Gastroesophageal sphincter (tissue), 4 donors: ENCODE data around the gene G6PD. TPM values are rescaled to one million over a fixed set of nuclear protein-coding genes. Genes with fewer than 3 reads are reported as not detected.

ENCODE experiments used
- ATAC-seq: fragments of 150-250 bp; one replicate; pipeline ENCODE4 v1.9.1; 2016; ENCODE audit warnings: mild to moderate bottlenecking, moderate library complexity
- H3K27ac ChIP-seq, 4 donors: fragments of 200-600 bp; sonication (generic) in 3 of 4; 1 replicate in 3 of 4; 2 replicates in 1 of 4; pipeline ENCODE4 v1.5.1; 2016 to 2019
- H3K27me3 ChIP-seq: fragments of 200-600 bp; sonication (generic); one replicate; pipeline ENCODE4 v1.5.1; 2019
- H3K36me3 ChIP-seq, 2 donors: fragments of 200-600 bp; sonication (generic); one replicate each; pipeline ENCODE4 v1.5.1; 2019; ENCODE audit warnings: control low read depth in 1 of 2
- H3K4me1 ChIP-seq, 3 donors: fragments of 200-600 bp; sonication (generic); 1 replicate in 2 of 3; 2 replicates in 1 of 3; pipeline ENCODE4 v1.5.1; 2016 to 2019; ENCODE audit warnings: control low read depth in 2 of 3
- H3K4me3 ChIP-seq, 2 donors: fragments of 200-600 bp; sonication (generic); one replicate each; pipeline ENCODE4 v1.5.1; 2019; ENCODE audit warnings: mild to moderate bottlenecking in 1 of 2, moderate library complexity in 1 of 2
- H3K9me3 ChIP-seq, 3 donors: fragments of 200-600 bp; sonication (generic); one replicate each; pipeline ENCODE4 v1.5.1; 2017 to 2019; ENCODE audit warnings: control low read depth in 2 of 3
- CTCF ChIP-seq, 4 experiments: fragments of 200-600 bp in 2 of 4; fragments of 450-650 bp in 2 of 4; sonication (generic) in 1 of 4; IDR thresholded peaks; one replicate each; pipeline ENCODE4 v1.5.1; 2017 to 2019; ENCODE audit warnings: antibody characterized with exemption in 4 of 4, mild to moderate bottlenecking in 2 of 4, moderate library complexity in 2 of 4
- EP300 ChIP-seq: sonication (generic); formaldehyde crosslinking; IDR thresholded peaks from one replicate; pipeline ENCODE4 v1.6.1; 2017; ENCODE audit warnings: antibody characterized with exemption, mild to moderate bottlenecking
- POLR2A ChIP-seq, 2 donors: fragments of 450-650 bp; IDR thresholded peaks; one replicate each; pipeline ENCODE4 v1.6.1; 2017; ENCODE audit warnings: antibody characterized with exemption in 2 of 2, mild to moderate bottlenecking in 2 of 2, moderate library complexity in 1 of 2
- POLR2AphosphoS5 ChIP-seq: sonication (generic); formaldehyde crosslinking; IDR thresholded peaks from one replicate; pipeline ENCODE4 v1.6.1; 2017; ENCODE audit warnings: antibody characterized with exemption
- WGBS, 2 donors: methylation state at CpG; one replicate each; pipeline ENCODE4 v1.1.5; 2018; ENCODE audit warnings: low coverage in 1 of 2; 5-methylcytosine and 5-hydroxymethylcytosine counted together
- total RNA-seq, 4 donors: library from RNA; depleted of rRNA; stranded (reverse); fragments of >200 nt; gene quantifications; one replicate each; pipeline ENCODE4 v1.1.0, GENCODE V29; 2016

G6PD gene
- total RNA-seq, 4 donors from 2014 or later = 15.9 to 26.0 (median 22.1) TPM

- peak; percentile 70 for ATAC-seq
- Histone ChIP-seq H3K9me3 (no peaks in the 10 kb centered on the region), H3K4me3 (peak overlapping the region; percentile 24 to 70), H3K27ac (peak overlapping the region; percentile 89 to 97 (median 94)), H3K36me3 (peaks cover 0 to 2% of the 10 kb centered on the region in 2 donors), H3K27me3 (no peaks in the 10 kb centered on the region), H3K4me1 (peaks cover 5 to 35% (median 11%) of the 10 kb centered on the region in 3 donors)
- TF ChIP-seq EP300 (no peak), POLR2AphosphoS5 (no peak), CTCF (IDR thresholded peaks at IDR 0.05) (no peak), POLR2A (IDR thresholded peaks at IDR 0.05) (no peak)
- 15% methylated on average over 5 of the region's 19 CpGs; no CpG with 5 or more reads in 1 of the 2 donors for WGBS, 2 donors
Observed at GRCh38 chrX:154516656-154517100, 30.0 kb downstream of the G6PD start.

- WGBS, 2 donors = no CpG with 5 or more reads among the region's 59 CpGs
- Histone ChIP-seq H3K9me3 (no peaks in the 10 kb centered on the region), H3K4me3 (peak within 1 kb of the TSS; percentile 70 to 86), H3K4me1 (peaks cover 5 to 35% (median 11%) of the 10 kb centered on the region in 3 donors), H3K27me3 (no peaks in the 10 kb centered on the region), H3K36me3 (peaks cover 0 to 8% of the 10 kb centered on the region in 2 donors), H3K27ac (peak within 1 kb of the TSS; percentile 89 to 97 (median 94))
- peak; percentile 93 for ATAC-seq
- TF ChIP-seq EP300 (no peak), POLR2A (IDR thresholded peaks at IDR 0.05) (peak; percentile 90), POLR2AphosphoS5 (peak; percentile 88)
Observed at GRCh38 chrX:154515966-154516655, 30.5 kb downstream of the G6PD start, which contains the start of gene FAM3A. Gene FAM3A (minus strand): TSS chrX:154516232. CDS start chrX:154515772, 460 bp downstream.

GRCh38 chrX:154515090-154515965 is 31.3 kb downstream of the G6PD start:
- peak; percentile 1 for ATAC-seq
- Histone ChIP-seq H3K27ac (peak overlapping the region; percentile 89 to 95 (median 94)), H3K36me3 (peaks cover 0 to 11% of the 10 kb centered on the region in 2 donors), H3K4me3 (peak overlapping the region; percentile 70 to 86), H3K4me1 (peaks cover 5 to 35% (median 11%) of the 10 kb centered on the region in 3 donors), H3K27me3 (no peaks in the 10 kb centered on the region), H3K9me3 (no peaks in the 10 kb centered on the region)
- TF ChIP-seq POLR2AphosphoS5 (no peak), CTCF (IDR thresholded peaks at IDR 0.05) (no peak)
- WGBS, 2 donors = 53 to 63% methylated on average over 4 to 9 of the region's 34 CpGs

GRCh38 chrX:154513716-154514115 is 32.9 kb downstream of the G6PD start:
- H3K36me3 ChIP-seq = peaks cover 0 to 27% of the 10 kb centered on the region in 2 donors
- H3K27me3 ChIP-seq = no peaks in the 10 kb centered on the region
- WGBS, 2 donors = 86 to 93% methylated on average over 2 of the region's 2 CpGs
- ATAC-seq = no peak
- TF ChIP-seq POLR2AphosphoS5 = no peak
- no peak for TF ChIP-seq EP300
- TF ChIP-seq CTCF (IDR thresholded peaks at IDR 0.05) = no peak
- TF ChIP-seq POLR2A (IDR thresholded peaks at IDR 0.05) = no peak
- peaks cover 5 to 35% (median 11%) of the 10 kb centered on the region in 3 donors for H3K4me1 ChIP-seq
- H3K9me3 ChIP-seq = no peaks in the 10 kb centered on the region
- no peak overlapping the region for H3K4me3 ChIP-seq
- H3K27ac ChIP-seq = no peak overlapping the region

- H3K9me3 ChIP-seq = no peaks in the 10 kb centered on the region
- 79 to 95% methylated on average over 4 to 5 of the region's 16 CpGs for WGBS, 2 donors
- H3K36me3 ChIP-seq = peaks cover 0 to 34% of the 10 kb centered on the region in 2 donors
- TF ChIP-seq POLR2AphosphoS5 (no peak), CTCF (IDR thresholded peaks at IDR 0.05) (no peak), EP300 (no peak), POLR2A (IDR thresholded peaks at IDR 0.05) (no peak)
- H3K27ac ChIP-seq = no peak overlapping the region
- H3K27me3 ChIP-seq = no peaks in the 10 kb centered on the region
- no peak overlapping the region for H3K4me3 ChIP-seq
- peaks cover 5 to 30% (median 11%) of the 10 kb centered on the region in 3 donors for H3K4me1 ChIP-seq
- ATAC-seq = no peak
Observed at GRCh38 chrX:154512879-154513553, 33.6 kb downstream of the G6PD start.
